Kidney epithelial cell (primary cell): ENCODE results near the gene TOMM22. TPM values are rescaled to one million over a fixed set of nuclear protein-coding genes. Genes with fewer than 3 reads are reported as not detected.

Source experiments
- DNase-seq: peaks from one replicate; pipeline ENCODE4 v3.0.0-alpha.2; 2010; ENCODE audit warnings: low read depth
- H3K27me3 ChIP-seq: 2 replicates; pipeline ENCODE4 v1.6.0; 2011; ENCODE audit warnings: low read length; ENCODE audit not compliant: control insufficient read depth, insufficient read depth
- H3K36me3 ChIP-seq: 2 replicates; pipeline ENCODE4 v1.5.1; 2011; ENCODE audit warnings: low read length; ENCODE audit not compliant: control insufficient read depth, insufficient read depth
- H3K4me3 ChIP-seq: 2 replicates; pipeline ENCODE4 v1.5.1; 2011; ENCODE audit warnings: low read depth, mild to moderate bottlenecking, control low read depth, low read length
- total RNA-seq: library from RNA; depleted of rRNA; stranded (reverse); fragments of >200 nt; gene quantifications from 2 replicates; pipeline ENCODE4 v1.2.3, GENCODE V29; 2015
- TF ChIP-seq, protein P1 (sequence below): IDR thresholded peaks from 2 replicates; pipeline ENCODE4 v1.5.1; 2011; ENCODE audit warnings: mild to moderate bottlenecking, moderate library complexity, low read length, control low read depth, inconsistent platforms; ENCODE audit not compliant: insufficient read depth, poor library complexity, severe bottlenecking

The TOMM22 gene
- total RNA-seq, 1 donor from 2014 or later, result 56.4 TPM

DNA sequence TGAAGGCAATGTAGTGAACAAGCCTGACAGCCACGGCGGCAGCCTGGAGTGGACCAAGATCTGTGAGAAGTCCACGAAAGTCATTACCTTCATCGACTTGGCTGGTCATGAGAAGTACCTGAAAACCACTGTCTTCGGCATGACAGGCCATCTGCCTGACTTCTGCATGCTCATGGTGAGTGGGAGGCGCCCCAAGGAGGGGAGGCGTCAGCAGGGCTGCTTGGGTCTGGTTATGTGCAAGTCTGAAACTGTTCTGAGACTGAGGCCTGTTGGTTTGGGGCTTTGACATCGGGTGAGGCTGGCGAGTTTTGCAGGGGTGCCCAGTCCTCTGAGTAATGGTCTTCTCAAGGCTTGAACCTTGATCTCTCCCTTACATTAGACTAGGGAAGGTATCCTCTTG lies 35.1 kb downstream of the TOMM22 start:
- Histone ChIP-seq H3K4me3 (no peak overlapping the region), H3K36me3 (peaks cover 2% of the 10 kb centered on the region), H3K27me3 (no peaks in the 10 kb centered on the region)
- TF ChIP-seq, protein P1, sequence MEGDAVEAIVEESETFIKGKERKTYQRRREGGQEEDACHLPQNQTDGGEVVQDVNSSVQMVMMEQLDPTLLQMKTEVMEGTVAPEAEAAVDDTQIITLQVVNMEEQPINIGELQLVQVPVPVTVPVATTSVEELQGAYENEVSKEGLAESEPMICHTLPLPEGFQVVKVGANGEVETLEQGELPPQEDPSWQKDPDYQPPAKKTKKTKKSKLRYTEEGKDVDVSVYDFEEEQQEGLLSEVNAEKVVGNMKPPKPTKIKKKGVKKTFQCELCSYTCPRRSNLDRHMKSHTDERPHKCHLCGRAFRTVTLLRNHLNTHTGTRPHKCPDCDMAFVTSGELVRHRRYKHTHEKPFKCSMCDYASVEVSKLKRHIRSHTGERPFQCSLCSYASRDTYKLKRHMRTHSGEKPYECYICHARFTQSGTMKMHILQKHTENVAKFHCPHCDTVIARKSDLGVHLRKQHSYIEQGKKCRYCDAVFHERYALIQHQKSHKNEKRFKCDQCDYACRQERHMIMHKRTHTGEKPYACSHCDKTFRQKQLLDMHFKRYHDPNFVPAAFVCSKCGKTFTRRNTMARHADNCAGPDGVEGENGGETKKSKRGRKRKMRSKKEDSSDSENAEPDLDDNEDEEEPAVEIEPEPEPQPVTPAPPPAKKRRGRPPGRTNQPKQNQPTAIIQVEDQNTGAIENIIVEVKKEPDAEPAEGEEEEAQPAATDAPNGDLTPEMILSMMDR, result no peak
- DNase-seq, result no peak

DNA sequence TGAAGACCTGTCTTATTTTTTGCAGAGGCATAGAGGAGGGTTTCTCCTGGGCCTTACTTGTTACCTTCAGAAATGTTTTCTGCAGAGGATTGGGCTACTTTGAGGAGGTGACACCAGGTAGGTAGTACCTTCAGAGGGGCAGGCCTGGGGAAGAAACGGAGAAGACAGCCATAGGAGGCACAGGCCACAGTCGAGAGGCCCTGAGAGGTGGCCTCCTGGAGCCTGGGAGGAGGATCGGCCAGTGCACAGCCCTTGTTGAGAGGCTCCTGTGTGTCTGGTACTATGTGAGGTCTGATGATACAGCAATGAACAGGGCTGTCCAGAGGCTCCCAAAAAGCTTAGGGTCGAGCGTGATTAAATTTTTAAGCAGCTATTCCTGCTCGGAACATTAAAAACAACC lies 35.5 kb downstream of the TOMM22 start:
- no peak overlapping the region for H3K4me3 ChIP-seq
- H3K27me3 ChIP-seq, result no peaks in the 10 kb centered on the region
- peaks cover 2% of the 10 kb centered on the region for H3K36me3 ChIP-seq

DNA sequence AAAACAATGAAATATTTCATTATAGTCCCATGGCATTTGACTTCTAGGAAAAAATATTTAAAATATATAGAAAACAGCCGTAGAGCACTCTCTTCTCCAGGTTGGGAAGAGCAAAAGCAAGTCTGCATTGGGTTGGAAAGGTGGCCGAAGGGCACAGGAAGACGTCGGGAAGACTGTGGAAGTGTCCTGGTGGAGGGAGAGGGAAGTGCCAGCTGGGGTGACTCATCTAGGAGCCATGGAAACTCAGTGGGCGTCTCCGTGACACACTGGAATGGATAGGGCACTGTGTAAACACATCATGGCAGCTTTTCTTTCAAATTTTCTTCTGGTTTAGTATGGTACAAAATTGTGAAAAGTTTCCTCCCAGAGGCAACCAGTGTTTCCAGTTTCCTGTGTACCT lies 36.7 kb downstream of the TOMM22 start:
- peak; percentile 70 for DNase-seq
- Histone ChIP-seq H3K4me3 (no peak overlapping the region), H3K27me3 (no peaks in the 10 kb centered on the region), H3K36me3 (peaks cover 2% of the 10 kb centered on the region)
- TF ChIP-seq, protein P1, result peak; percentile 78

More for the DNA sequence above, 35.5 kb downstream of the TOMM22 start:
- no peak for DNase-seq
- TF ChIP-seq, protein P1, result no peak

DNA sequence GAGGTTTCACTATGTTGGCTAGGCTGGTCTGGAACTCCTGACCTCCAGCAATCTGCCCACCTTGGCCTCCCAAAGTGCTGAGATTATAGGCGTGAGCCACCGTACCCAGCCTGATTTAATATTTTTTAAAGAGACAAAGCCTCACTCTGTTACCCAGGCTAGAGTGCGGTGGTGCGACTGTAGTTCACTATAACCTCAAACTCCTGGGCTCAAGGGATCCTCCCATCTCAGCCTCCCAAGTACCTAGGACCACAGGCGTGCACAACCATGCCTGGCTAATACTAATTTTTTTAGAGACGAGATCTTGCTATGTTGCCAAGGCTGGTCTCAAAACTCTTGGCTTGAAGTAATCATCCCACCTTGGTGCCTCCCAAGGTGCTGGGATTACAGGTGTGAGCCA lies 37.4 kb downstream of the TOMM22 start:
- Histone ChIP-seq H3K36me3 (peaks cover 2% of the 10 kb centered on the region), H3K4me3 (no peak overlapping the region), H3K27me3 (no peaks in the 10 kb centered on the region)
- TF ChIP-seq, protein P1, result no peak
- DNase-seq, result no peak

DNA sequence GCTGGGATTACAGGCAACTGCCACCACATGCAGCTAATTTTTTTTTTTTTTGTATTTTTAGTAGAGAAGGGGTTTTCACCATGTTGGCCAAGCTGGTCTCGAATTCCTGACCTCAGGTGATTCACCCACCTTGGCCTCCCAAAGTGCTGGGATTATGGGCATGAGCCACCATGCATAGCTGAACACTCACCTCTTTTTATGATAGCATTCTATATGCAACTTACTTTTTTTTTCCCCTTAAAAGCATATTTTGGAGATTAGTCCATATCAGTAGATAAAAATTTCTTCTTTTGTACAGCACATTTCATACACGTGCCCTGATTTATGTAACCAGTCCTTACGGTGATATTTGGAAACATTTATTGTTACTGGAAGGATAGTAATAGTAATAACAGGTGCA lies 38.6 kb downstream of the TOMM22 start:
- DNase-seq, result no peak
- Histone ChIP-seq H3K4me3 (no peak overlapping the region), H3K27me3 (no peaks in the 10 kb centered on the region), H3K36me3 (peaks cover 4% of the 10 kb centered on the region)
- TF ChIP-seq, protein P1, result no peak

DNA sequence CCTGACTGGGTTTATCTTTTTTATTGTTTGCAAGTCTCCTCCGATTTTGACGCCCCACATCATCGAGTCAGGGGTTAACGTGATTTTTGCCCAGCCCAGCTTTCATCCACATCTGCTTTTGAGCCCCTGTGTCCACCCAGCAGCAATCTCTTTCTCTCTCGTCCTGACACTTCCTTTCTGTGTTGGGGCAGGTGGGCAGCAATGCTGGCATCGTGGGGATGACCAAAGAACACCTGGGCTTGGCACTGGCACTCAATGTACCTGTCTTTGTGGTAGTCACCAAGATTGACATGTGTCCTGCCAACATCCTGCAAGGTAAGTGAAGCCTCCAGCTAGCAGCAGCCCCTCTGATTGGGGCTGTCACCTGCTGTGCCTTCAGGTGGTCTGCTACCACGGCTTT lies 39.8 kb downstream of the TOMM22 start:
- no peak for DNase-seq
- no peaks in the 10 kb centered on the region for H3K27me3 ChIP-seq
- H3K36me3 ChIP-seq, result peaks cover 5% of the 10 kb centered on the region
- TF ChIP-seq, protein P1, result no peak
- H3K4me3 ChIP-seq, result no peak overlapping the region
